ENCODE data around the gene HOXC5. TPM values are rescaled to one million over a fixed set of nuclear protein-coding genes. Genes with fewer than 3 reads are reported as not detected.
"Not testable (repeated sequence)": the region's sequence is repeated elsewhere in the genome, so short reads cannot be mapped to it uniquely, and the experiment has no call there.

The HOXC5 gene
- total RNA-seq, 1 donor from 2014 or later, result 0.12 TPM

GRCh38 chr12:54032086-54032619, 697 bp upstream of the HOXC5 start:
- DNase-seq (ENCODE audit: extremely low read depth, low read depth, low spot score), result no peak

GRCh38 chr12:54033106-54033979, 493 bp downstream of the HOXC5 start:
- no peak for DNase-seq (ENCODE audit: extremely low read depth, low read depth, low spot score)

GRCh38 chr12:54033980-54034784, 1.3 kb downstream of the HOXC5 start:
- no peak for DNase-seq (ENCODE audit: extremely low read depth, low read depth, low spot score)

DNA sequence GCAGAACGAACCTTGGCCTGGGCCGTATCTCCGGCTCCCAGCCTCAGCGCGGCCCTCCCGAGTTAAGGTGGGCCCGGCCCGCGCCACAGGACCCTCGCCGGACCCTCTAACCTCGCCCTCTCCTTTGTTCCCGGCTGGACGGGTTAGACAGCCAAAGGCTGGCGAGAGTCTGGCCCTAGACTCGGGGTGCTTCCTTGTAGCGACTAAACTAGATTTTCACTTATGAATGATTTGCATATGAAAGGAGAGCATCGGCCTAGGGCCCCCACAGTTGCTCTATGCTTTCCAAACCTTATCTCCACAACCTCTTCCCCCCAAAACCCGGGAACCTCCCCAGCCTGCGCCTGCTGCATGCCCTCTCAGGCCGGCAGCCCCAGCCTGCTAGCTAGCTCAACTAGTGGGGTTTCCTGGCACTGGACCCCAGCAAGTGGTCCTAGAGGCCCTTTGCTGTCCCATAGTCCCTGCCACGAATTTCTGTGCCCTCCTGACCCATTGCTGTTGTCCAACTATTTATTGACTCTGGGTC, 2.0 kb downstream of the HOXC5 start:
- no peak for DNase-seq (ENCODE audit: extremely low read depth, low read depth, low spot score)

DNA sequence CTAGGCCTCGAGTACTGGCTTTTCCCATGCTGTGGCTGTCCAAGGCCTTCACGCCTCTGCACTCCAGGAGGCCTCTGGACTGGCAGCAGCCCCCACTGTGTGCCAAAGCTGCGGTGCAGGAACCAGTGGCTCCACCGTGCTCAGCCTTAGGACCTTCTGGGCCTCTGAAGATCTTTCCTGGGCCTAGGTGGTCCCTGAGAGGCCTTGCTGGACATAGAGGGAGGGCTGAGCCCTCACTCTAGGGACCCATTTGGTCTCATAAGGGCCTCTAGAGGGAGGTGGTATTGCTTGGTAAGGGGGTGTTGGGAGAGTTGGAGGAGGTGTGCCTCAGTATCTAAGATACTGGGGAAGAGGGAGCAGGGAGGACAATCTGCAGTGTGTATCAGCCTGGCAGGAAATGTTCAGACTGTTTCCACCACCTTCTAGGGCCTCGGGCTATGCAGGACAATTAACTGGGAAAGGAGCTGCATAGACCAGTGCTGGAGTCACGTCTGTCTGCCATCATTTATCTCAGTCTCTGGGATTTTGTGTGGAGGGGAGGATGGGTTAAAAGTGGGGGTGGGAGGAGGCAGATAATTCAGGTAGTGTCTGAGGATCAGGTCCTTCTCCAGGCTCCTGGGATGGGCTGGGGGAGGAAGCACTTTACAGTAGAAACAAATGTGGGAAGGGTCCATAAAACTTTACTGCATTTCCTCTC, 2.9 kb downstream of the HOXC5 start:
- DNase-seq (ENCODE audit: extremely low read depth, low read depth, low spot score), result no peak

DNA sequence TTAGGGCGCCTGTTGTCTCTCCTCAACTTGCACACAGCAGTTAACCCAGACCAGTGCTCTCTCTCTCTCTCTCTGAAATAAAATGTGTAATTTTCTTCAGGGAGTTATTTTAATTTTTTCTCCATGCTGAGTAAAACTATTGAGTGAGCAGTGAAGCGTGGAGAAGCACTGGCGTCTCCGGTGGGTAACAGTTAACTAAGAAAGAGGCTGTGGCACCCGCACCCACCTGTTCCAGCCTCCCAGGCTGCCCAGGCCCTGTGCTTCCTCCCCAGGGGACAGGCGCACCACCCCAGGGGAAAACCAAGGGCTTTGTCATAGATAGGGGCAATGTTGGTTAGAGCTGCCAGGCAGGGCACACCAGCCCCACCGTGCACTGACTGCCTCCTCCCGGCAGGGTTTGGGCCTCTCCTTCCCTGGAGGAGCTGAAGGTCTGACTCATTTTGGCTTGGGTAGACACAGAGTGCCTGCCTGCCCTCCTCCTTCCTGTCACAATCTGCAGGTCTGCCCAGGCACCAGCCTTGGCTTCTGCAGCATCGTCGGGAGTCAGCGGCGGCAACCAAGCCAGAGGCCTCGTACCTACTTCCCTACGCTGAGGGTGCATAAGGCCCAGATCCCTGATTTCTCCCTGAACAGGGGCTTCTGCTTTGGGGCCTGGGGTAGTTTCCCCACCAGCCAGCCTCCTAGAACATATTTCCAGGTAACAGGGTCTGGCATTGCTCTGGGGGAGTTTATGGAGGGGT, 3.9 kb downstream of the HOXC5 start:
- no peak for DNase-seq (ENCODE audit: extremely low read depth, low read depth, low spot score)

DNA sequence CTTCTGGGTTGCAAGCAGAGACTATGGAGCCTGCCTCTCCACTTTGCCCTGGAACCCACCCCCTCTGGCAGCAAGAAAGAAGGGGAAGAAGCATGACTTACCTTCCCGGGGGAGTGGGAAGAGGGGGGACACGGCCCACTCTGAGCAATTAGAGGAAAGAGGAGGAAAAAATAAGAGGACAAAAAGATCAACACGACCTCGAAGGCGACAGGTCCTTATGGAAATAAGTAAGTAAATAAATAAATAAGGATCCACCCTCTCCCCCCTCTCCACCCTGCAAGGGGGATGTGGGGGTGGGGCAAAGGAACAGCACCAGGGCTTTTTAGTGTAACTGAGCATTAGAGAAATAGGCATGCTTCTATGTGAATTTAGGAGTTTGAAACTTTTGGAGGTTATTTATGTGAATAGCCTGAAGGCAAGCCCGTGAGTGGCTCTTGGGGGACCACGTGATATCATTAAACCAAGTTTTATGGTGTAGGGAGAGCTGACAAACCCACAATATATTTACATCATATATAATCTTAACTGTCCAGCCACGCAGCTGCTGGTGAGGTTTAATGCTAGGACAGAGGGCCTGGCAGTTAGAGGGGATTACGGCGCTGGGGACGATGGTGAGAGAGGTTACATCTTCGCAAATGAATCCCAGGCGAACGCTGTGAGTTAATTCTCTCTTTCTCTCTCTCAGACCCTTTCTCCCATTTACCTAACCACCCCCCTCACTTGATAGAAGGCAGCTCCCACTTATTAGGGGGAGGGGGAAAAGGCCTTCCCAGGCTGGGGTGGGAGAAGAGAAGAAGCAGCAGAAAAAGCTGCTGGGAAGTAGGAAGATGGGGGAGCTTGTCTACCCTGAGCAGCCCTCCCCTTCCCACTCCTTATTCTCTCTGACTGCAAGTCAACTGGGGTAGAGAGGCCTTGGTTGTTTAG, 4.8 kb downstream of the HOXC5 start:
- no peak for DNase-seq (ENCODE audit: extremely low read depth, low read depth, low spot score)

DNA sequence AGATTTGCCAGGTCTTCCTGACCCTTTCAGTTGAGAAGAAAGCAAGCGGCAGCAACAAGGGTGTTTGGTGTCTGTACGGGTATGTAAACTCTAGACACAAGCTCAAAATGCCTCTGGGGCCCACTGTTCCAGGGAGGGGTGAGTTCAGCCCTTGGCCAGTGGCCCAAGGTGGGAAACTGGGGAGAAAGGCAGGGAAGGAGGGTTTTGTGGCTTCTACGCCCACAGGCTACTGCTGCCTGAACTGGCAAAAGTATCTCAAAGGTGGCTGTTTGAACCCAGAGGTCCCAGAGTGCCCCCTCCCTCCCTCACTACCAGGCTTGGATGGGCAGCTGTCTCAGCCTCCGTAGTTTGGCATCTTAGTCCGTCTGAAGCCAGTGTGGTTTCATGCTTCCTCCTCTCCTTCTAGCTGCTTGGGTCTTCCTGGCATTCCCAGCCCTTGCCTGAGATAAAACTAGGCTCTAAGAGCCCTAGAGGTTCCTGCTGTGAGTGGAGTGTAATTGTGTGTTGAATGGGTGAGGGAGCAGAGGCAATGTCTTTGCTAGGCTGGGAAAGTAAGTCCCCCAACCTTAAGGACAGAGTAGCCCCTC, 5.5 kb downstream of the HOXC5 start:
- DNase-seq (ENCODE audit: extremely low read depth, low read depth, low spot score), result no peak

DNA sequence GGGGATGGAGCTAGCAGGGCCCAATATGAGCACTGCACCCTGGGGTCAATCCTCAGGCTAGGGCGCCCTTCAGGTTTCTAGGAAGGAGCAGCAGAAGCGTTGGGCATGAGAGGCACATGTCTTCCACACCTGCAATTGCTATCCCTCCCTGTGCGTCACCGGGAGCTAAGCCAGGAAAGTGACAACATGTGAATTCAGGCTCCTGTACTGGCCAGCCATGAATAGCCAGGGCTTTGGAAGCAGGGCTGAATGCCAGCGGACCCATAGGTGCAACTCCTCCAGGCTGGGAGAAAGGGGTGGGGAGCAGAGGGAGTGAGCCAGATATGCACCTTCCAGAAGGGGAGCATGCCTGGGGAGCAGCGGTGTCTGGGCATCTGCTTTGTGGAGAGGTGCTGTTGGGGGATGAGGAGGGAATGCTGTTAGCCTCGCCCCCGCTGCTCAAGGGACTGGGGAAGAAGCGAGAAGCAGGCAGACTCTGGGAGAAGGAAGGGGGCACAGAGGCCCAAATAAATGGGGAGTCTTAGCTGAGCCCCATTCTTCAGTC, 6.1 kb downstream of the HOXC5 start:
- DNase-seq (ENCODE audit: extremely low read depth, low read depth, low spot score), result no peak

DNA sequence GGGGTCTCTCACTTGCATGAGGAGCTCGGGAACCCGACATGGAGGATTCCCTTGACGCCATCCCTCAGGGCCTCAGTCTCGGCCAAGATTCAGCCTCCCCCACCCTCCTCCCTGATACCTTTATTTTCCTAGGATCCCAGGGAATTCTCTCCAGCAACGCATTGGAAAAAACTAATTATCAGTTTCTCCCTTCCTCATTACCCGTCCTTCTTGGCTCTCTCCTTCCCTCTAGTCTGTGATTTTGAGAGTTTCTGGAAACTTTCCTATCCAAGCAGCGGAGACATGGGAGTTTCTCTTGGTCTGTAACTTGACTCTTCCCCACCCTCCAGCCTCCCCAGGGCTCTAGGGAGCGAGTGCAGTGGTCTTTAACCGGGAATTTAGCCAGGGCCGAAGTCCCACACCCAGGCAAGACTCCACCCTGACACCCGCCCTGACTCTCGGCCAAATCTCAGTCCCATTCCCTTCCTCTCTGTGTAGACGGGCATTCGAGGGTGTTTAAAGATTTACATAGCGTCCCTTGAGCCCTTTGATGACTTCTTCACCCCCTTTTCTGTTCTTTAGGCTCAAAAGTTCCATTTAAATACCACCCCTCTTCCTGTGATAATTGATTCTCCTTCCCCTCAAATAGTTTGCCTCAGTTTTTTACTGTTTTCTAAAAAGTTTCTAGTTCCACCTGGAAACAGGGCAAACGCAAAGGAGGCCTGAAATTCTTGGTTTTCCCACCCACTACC, 6.7 kb downstream of the HOXC5 start:
- DNase-seq (ENCODE audit: extremely low read depth, low read depth, low spot score), result no peak

GRCh38 chr12:54040148-54040494, 7.3 kb downstream of the HOXC5 start:
- no peak for DNase-seq (ENCODE audit: extremely low read depth, low read depth, low spot score)

DNA sequence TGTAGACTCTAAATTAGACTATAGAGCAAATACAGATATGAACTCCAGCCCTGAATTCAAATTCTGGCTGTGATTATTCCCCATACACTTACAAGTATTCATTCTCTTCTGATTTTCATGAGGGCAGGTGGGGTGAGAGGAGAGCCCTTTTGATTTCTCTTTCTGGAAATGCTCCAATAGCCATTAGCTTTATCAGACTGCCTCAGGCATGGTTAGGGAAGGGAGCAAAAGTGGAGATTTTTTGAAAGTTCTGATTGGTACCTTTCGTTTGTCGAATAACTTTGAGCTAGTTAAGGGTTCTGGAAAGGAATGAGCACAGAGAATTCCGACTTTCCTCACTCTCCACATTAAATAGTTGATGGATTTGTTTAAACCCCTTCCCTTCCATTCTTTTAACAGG, 7.8 kb downstream of the HOXC5 start:
- DNase-seq (ENCODE audit: extremely low read depth, low read depth, low spot score), result no peak

- DNase-seq (ENCODE audit: extremely low read depth, low read depth, low spot score), result no peak
Observed at GRCh38 chr12:54041097-54041690, 8.3 kb downstream of the HOXC5 start.

DNA sequence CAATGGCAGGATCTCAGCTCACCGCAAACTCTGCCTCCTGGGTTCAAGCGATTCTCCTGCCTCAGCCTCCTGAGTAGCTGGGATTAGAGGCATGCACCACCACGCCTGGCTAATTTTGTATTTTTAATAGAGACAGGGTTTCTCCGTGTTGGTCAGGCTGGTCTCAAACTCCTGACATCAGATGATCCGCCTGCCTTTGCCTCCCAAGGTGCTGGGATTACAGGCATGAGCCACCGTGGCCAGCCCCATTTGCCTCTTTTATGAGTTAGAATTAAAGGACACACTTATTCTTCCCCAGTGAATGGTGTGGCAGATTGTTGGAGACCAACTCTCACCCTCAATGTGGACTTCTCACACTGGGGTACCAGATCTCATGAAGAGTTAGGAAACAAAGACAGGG, 9.2 kb downstream of the HOXC5 start:
- DNase-seq (ENCODE audit: extremely low read depth, low read depth, low spot score), result not testable (repeated sequence)

DNA sequence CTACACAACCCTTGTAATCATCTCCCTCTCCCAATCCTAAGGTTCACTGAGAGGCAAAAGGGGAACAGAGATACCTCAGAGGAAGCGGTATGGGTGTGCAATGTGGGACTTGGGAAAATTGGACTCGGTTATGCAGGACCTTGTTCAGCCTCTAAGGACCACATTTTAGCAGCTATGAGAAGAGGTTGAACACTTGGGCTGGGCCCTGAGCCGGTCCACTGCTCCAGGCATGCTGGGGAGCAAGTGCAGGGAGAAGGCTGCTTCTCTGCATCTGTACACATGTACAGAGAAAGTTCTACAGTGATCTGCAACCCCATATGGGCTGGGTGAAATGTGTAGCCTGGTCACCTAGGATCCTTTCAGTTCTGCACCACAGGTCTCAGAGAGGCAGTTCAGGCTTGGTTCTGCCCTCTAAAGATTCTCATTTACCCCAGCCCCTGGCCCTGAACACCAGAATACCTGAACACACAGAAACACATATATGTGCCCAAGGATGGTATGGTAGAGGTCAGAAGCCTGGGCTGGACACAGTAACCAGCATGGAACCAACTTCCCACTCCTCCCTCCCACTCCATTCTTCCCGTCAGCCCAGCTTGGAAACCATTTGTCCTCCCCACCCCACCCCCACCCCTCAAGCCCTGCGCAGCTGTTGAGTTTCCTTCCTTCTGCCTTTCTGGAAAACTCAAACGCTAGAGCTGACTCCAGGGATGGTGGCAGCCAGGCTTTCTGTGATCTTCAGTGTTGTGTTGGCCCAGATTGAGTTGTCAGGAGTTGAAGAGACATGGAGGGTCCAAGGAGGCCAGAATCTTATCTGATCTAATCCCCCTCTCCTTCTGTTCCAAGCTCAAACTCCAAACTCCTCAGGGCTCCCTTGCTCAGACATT, 10.4 kb downstream of the HOXC5 start:
- DNase-seq (ENCODE audit: extremely low read depth, low read depth, low spot score), result no peak

DNA sequence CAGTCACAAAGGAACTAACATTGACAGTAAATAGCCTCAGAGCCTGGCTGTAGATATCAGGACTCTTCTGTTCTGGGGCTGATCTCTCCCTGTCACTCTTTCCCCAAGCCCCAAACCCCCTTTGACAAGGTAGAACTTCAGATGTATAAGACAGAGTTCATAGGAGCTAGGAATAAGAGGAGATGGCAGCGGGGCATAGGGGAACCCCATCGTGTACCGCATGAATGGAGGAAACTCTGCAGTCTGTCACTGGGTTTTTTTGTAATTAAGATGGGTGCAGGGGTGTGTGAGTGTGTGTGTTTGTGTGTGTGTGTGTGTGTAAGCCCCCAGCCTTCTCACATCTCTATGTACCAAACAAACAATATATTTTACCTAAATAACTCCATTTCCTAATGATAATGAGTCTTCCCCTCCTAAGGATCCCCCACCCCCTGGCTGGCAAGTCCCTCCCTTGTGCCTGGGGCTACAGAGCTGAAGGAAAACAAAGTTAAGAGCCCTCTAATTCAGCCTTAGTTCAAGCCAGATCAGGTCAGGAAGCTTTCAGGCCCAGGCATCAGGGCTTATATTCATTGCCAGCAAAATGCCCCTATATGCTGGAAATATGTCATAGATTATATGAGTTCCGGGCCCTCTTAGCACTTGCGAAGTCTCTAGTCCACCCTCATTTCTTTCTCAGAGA, 11.7 kb downstream of the HOXC5 start:
- DNase-seq (ENCODE audit: extremely low read depth, low read depth, low spot score), result no peak
